Activated CD8-positive, alpha-beta memory T cell treated with anti-CD3 and anti-CD28 coated beads, Interleukin-2, amount 50 U/mL, for 24 hours (primary cell): ENCODE measurements around the gene PYHIN1.

Experiments used
- DNase-seq: peaks from one replicate; pipeline ENCODE4 v3.0.0-alpha.2; 2020; ENCODE audit errors: extremely low read depth

The PYHIN1 gene

DNA sequence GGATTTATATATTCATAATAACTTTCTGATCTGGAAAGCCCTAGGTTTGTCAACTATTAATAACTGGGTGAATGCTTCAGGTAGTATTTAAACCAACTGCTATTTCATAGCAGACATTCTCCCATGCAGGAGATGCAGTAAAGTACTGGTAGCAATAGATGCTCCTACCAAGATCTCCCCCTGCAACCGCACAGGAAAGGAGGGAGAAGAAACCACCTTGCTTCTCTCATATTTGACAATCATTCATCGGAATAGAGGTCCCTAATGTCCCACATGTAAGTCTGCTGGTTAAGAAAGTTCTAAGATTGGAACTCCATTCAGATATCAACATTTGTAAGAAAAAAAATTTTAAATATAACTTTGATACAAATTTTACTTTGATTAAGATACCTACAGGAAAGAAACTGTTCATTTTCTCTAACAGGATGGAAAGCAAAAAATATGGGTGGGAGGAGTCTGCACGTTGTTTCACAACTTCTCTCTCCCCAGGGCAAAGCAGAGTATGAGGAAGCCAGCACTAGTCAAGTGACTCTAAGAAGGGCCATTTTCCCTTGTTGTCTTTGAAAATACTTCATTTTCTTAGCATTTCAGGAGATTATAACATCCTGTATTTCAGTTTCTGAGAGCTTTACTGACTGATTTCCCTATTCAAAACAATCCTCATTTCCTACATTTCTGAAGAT lies at the start of gene PYHIN1:
TSS of gene PYHIN1 (plus strand) at position 498 of the 683 bp plus-strand sequence. CDS start 5,359 bp downstream, outside the sequence.
- DNase-seq, result no peak

- DNase-seq, result no peak
Measured at GRCh38 chr1:158893654-158894053, 37.7 kb upstream of the PYHIN1 start.

GRCh38 chr1:158898722-158899121 lies 32.6 kb upstream of the PYHIN1 start:
- no peak for DNase-seq

- no peak for DNase-seq
Measured at GRCh38 chr1:158901623-158902022, 29.7 kb upstream of the PYHIN1 start.

GRCh38 chr1:158916085-158916484 lies 15.3 kb upstream of the PYHIN1 start:
- no peak for DNase-seq

DNA sequence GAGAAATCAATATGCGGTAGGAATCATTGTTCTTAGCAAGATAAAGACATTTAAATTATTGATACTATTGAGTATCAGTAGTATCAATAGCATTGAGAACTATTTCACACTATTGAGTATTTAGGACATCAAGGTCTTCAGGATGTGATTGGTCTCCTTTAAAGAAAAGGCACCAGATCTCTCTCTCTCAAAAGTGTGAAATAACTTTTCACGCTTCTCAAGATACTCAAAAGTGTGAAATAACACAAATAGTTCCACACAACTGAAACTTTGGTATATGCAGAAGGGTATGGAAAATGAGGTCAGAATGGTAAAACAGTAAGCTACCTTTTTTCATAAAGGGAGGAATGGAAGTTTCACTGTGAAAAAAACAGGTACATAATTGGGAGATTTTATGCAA lies 6.7 kb upstream of the PYHIN1 start:
- DNase-seq, result no peak

GRCh38 chr1:158930504-158930903 lies 848 bp upstream of the PYHIN1 start:
- DNase-seq, result peak; percentile 18

DNA sequence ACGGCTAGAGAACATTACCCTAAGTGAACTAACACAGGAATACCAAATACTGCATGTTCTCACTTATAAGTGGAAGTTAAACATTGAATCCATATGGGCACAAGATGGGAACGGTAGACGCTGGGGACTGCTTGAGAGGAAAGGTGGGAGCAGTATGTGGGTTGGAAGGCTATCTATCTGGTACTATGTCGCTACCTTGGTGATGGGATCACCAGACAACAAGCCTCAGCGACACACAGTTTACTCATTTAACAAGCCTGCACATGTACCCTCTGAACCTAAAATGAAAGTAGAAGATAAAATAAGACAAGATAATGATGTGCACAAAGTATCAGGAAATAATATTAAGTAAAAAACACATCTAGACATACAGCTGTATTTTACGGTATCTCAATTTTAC lies 819 bp downstream of the PYHIN1 start:
- no peak for DNase-seq

GRCh38 chr1:158933621-158934020 lies 2.3 kb downstream of the PYHIN1 start:
- DNase-seq, result no peak

DNA sequence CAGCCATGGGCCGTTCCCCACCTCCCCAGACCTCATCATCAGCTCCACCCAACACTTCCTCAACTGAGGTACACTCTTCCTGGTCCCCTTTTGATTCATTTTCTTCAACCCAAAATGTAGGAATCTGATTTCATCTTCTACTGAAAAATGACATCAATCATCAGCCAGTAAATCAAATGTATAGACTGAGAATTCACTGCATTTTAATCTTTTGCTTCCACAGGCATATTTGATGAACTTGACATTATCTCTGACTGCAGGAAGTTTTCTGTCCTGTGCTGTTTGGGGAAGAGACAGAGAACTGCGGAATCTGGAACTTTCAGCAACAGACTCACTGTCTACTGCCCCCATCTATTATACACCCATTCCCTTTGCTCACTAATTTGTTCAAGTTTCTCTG lies 7.8 kb downstream of the PYHIN1 start:
- no peak for DNase-seq

DNA sequence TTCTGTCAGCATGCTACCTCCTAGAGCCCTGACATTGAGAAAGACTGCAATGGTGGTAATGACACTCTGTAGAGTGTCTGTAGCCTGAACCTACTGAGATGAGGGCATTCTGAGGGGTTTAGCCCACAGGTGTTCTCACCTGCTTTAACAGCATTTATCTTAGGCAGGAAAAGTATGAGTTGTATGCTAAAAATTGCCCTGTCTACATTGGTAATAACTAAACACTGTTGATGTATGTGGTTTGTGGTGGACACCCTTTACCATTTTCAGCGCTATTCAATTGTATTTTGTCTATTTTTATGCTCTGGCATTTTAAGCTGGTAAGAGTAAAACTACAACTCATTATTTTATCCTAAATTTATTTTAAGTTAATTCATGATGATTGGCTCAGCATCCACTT lies 10.0 kb downstream of the PYHIN1 start:
- no peak for DNase-seq

- no peak for DNase-seq
Measured at GRCh38 chr1:158942490-158942889, 11.1 kb downstream of the PYHIN1 start.

GRCh38 chr1:158943059-158943458 lies 11.7 kb downstream of the PYHIN1 start:
- DNase-seq, result no peak

DNA sequence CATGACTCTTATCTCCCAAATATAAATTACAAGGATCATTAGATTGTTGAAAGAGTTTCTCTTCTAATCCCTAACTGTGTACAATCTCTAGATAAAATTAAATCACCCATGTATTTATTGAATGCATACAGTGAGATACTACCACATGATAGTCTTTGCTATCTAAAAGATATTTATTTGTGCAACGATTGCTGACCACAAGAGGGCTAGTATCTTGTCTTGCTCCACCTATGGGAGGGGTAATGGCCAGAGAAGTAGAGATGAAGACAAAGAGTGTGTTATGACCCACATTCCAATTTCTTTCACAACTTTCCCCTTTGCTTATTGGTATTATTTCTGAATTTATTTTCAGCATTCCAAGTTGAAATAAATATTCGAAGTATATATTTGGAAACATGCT lies 13.7 kb downstream of the PYHIN1 start:
- DNase-seq, result no peak

DNA sequence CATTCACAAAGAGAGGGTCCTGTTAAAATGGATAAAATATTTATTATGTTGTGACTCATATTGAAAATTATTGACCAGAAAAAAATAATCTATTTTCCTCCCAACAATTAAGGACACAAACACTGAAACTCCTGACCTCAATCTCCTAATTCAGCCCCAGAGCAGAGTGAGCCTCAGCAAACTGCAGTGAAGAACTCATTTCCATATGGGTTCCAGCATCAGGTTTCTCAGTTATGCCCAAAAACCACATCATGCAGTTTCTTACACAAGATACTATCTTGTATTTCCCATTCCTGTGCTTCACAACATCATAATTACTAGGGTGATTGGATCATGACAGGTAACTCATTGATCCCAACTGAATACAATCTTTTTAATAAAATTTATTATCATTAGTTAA lies 15.4 kb downstream of the PYHIN1 start:
- no peak for DNase-seq

DNA sequence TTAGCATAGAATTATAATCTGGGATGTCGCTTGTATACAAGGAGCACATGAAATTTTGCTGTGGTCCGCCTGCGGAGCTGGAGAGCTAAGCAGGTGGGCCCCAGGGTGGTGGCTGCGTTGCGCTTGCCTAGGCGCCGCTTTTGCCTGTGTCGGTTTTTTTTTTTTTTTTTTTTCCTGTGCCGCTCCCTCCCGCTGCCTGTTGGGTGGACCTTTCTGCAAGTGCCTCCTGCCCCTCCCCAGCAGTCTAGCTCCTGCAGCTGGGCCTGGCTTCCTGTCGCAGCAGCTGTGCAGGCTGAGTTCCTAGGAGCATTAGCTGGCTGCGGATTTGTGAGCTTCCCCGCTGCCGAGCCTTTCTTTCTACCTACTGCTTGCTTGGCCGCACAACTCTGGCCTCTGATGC lies 20.6 kb downstream of the PYHIN1 start:
- DNase-seq, result no peak

- DNase-seq, result no peak
Measured at GRCh38 chr1:158952416-158952815, 21.1 kb downstream of the PYHIN1 start.

DNA sequence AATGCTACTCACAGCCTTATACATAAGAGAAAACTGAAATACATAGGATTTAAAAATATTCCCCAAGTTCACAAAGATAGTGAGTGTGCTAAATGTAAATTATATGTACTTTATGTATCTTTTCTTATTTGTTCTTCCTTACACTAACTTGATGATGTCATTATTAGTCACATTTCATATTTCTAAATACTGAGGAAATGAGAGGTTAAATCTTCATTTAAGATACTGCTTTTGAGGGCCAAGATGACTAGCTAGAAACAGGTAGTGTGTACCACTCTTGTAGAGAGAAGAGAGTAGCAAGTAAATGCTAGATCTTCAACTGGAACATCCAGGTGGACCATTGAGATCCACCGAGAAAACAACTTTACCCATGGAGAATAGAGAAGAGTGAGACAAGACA lies 29.8 kb downstream of the PYHIN1 start:
- no peak for DNase-seq

- DNase-seq, result no peak
Measured at GRCh38 chr1:158962983-158963382, 31.6 kb downstream of the PYHIN1 start.

- DNase-seq, result no peak
Measured at GRCh38 chr1:158969166-158969565, 37.8 kb downstream of the PYHIN1 start.

GRCh38 chr1:158969855-158970254 lies 38.5 kb downstream of the PYHIN1 start:
- no peak for DNase-seq

DNA sequence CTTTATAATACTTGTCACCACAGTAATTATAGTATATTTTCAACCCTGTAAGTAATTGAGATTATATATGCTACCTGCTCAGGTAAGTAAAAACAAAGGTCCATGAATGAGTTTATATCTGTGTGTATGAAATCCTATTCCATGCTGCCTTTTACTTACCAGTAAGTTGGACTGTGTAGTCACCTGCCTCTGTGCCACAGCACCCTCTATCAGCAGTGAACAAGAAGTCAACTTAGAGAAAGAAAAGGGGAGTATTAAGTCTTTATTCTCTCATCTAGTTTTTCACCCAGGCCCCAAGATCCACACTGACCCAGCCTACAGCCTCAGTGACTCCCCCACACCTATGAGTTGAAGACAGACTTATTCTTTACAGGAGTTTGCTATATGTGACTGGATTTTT lies 41.5 kb downstream of the PYHIN1 start:
- no peak for DNase-seq

DNA sequence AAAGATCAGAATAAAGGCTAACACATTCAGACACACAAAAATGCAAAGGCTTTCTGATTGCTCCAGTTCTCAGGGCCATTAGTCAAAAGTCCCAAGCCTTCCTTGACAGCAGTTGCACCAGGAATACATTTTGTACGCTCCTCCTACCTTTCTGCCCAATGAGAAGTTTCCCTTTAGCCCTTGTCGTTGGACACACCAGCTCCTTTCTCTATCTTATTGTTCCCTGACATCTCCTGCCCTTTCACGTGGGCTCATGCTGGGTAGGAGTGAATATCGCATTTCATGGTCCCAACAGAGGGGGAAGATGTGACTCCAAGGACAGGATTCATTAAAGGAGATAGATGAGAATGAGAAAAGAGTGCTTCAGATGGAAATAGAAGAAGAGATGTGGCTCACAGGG lies 44.9 kb downstream of the PYHIN1 start:
- no peak for DNase-seq

GRCh38 chr1:158978730-158979129 lies 47.4 kb downstream of the PYHIN1 start:
- DNase-seq, result no peak
